Activated naive CD4-positive, alpha-beta T cell treated with anti-CD3 and anti-CD28 coated beads, Interleukin-2, amount 10 ng/mL, durations not matched to agents 7 days and 5 days (primary cell): Measurements from ENCODE around the gene NCL.
"Not testable (repeated sequence)": the region's sequence is repeated elsewhere in the genome, so short reads cannot be mapped to it uniquely, and the experiment has no call there.

ENCODE experiments used
- CTCF ChIA-PET: fragments of 350-600 bp; sonication (Branson Sonifier 250); formaldehyde crosslinking; loops from one replicate; lab custom pipeline; 2021; ENCODE audit warnings: antibody characterized with exemption; lab: Charles Lee
- DNase-seq: peaks from one replicate; pipeline ENCODE4 v3.0.0-alpha.2; 2020
- H3K27ac Mint-ChIP-seq: one replicate; pipeline ENCODE4 v1.8.0; 2021; ENCODE audit warnings: mild to moderate bottlenecking, moderate library complexity, mixed read lengths
- H3K27me3 Mint-ChIP-seq: one replicate; pipeline ENCODE4 v1.8.0; 2021; ENCODE audit warnings: mild to moderate bottlenecking, mixed read lengths
- H3K36me3 Mint-ChIP-seq: one replicate; pipeline ENCODE4 v1.8.0; 2021; ENCODE audit warnings: mixed read lengths
- H3K4me1 Mint-ChIP-seq: one replicate; pipeline ENCODE4 v1.8.0; 2021; ENCODE audit warnings: mixed read lengths
- H3K4me3 Mint-ChIP-seq: one replicate; pipeline ENCODE4 v1.8.0; 2021; ENCODE audit warnings: mild to moderate bottlenecking, moderate library complexity, mixed read lengths
- H3K9me3 Mint-ChIP-seq: one replicate; pipeline ENCODE4 v1.8.0; 2021; ENCODE audit warnings: mixed read lengths

The NCL gene

GRCh38 chr2:231433990-231434389 is 30.3 kb downstream of the NCL start:
- DNase-seq: no peak
- no peaks in the 10 kb centered on the region for H3K27me3 Mint-ChIP-seq
- peaks cover 7% of the 10 kb centered on the region for H3K4me1 Mint-ChIP-seq
- H3K36me3 Mint-ChIP-seq: no peaks in the 10 kb centered on the region
- CTCF ChIA-PET: no interaction called here
- no peak overlapping the region for H3K4me3 Mint-ChIP-seq
- no peak overlapping the region for H3K27ac Mint-ChIP-seq
- H3K9me3 Mint-ChIP-seq: peaks cover 16% of the 10 kb centered on the region

DNA sequence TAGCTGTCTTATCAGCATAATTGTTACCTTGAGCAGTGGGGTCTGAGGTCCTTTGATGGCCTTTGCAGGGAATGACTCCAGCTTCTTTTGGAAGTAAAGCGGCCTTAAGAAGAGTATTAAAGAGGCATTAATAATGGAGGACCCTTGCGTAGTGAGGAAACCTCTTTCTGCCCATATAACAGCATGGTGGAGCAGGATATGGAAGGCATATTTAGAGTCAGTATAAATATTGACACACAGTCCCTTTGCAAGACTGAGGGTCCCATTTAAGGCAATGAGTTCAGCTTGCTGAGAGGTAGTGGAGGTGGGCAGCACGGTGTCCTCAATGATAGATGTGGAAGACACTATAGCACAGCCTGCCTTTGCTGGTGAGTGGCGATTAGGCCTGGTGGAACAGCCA is 32.7 kb downstream of the NCL start:
- Mint-ChIP-seq H3K4me1 (peaks cover 7% of the 10 kb centered on the region), H3K36me3 (no peaks in the 10 kb centered on the region), H3K27ac (no peak overlapping the region), H3K9me3 (peaks cover 16% of the 10 kb centered on the region), H3K27me3 (no peaks in the 10 kb centered on the region), H3K4me3 (no peak overlapping the region)
- no peak for DNase-seq
- CTCF ChIA-PET: no interaction called here

- H3K9me3 Mint-ChIP-seq: peaks cover 16% of the 10 kb centered on the region
- H3K27ac Mint-ChIP-seq, CTCF ChIA-PET, H3K27me3 Mint-ChIP-seq, DNase-seq, H3K36me3 Mint-ChIP-seq, H3K4me3 Mint-ChIP-seq: not testable (repeated sequence)
- peaks cover 11% of the 10 kb centered on the region for H3K4me1 Mint-ChIP-seq
These were observed 33.8 kb downstream of the NCL start for GRCh38 chr2:231430437-231430836.

- Mint-ChIP-seq H3K4me3 (no peak overlapping the region), H3K36me3 (no peaks in the 10 kb centered on the region), H3K27me3 (peaks cover 10% of the 10 kb centered on the region), H3K9me3 (peaks cover 16% of the 10 kb centered on the region), H3K4me1 (peaks cover 11% of the 10 kb centered on the region), H3K27ac (no peak overlapping the region)
- no peak for DNase-seq
- CTCF ChIA-PET: interaction anchor here (0.6 to 1.5 kb wide), 2 partner anchors 22 to 55 kb away, joined by 3 read pairs; no protein-coding TSS in a partner anchor
These were observed 34.4 kb downstream of the NCL start for GRCh38 chr2:231429901-231430300.

- Mint-ChIP-seq H3K4me1 (peaks cover 10% of the 10 kb centered on the region), H3K9me3 (peaks cover 16% of the 10 kb centered on the region), H3K36me3 (no peaks in the 10 kb centered on the region), H3K4me3 (no peak overlapping the region), H3K27ac (no peak overlapping the region), H3K27me3 (peaks cover 10% of the 10 kb centered on the region)
- CTCF ChIA-PET: interaction anchor here (1.5 kb wide), 1 partner anchor 22 kb away, joined by 3 read pairs; no protein-coding TSS in a partner anchor
- DNase-seq: no peak
These were observed 35.1 kb downstream of the NCL start for GRCh38 chr2:231429152-231429551.

DNA sequence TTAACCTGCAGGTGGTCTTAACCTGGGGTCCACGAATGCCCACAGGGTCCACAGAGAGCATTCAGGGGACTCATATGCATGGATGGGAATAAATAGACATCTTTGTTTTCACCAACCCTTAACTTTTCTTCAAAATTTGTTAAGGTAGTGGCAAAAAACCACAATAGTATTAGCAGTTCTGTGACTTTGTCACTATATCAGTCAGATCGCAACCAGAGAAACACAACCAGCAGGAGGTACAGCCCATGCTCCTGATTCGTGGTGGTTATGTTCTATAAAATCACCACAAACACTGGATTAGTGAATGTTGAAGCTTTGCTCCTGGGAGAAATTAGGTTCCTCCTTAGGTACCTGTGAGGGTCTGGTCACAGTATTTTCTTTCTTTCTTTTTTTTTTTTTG is 37.2 kb downstream of the NCL start:
- Mint-ChIP-seq H3K36me3 (no peaks in the 10 kb centered on the region), H3K4me1 (peaks cover 4% of the 10 kb centered on the region), H3K9me3 (peaks cover 16% of the 10 kb centered on the region), H3K4me3 (no peak overlapping the region), H3K27me3 (peaks cover 10% of the 10 kb centered on the region), H3K27ac (no peak overlapping the region)
- DNase-seq: no peak
- CTCF ChIA-PET: interaction anchor here (1.4 kb wide), 1 partner anchor 9 kb away, joined by 3 read pairs; no protein-coding TSS in a partner anchor

- peak; percentile 38 for DNase-seq
- Mint-ChIP-seq H3K27me3 (peaks cover 17% of the 10 kb centered on the region), H3K4me3 (no peak overlapping the region), H3K27ac (peak overlapping the region; percentile 3), H3K36me3 (no peaks in the 10 kb centered on the region), H3K4me1 (peaks cover 4% of the 10 kb centered on the region), H3K9me3 (peaks cover 6% of the 10 kb centered on the region)
- CTCF ChIA-PET: interaction anchor here (1.4 kb wide), 1 partner anchor 8 kb away, joined by 3 read pairs; no protein-coding TSS in a partner anchor
These were observed 38.2 kb downstream of the NCL start for GRCh38 chr2:231425811-231426703.

DNA sequence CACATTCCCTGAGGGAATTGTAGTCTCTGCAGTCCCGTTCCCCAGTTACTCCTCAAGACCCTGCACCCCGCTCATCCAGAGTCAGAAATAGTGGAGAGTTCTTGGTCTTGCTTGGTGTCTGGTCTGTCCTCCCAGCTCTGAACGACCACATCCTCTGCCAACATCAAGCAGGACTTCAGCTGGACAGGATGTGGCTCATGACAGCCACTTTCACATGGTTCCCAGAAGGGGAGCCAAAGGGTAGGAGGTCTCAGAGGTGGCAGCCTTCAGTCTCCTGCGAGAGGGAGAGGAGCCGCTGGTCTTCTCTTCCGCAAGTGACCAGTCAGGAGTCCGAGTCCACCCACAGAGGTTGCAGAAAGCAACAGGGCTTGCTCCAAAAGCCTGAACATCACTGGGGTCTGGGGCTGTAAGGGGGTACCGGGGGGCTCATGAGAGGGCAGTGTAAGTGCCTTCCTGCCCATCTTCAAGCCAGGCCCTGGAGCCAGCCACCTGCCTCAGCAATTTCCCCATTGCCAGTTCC is 38.9 kb downstream of the NCL start:
- Mint-ChIP-seq H3K4me3 (no peak overlapping the region), H3K4me1 (peaks cover 4% of the 10 kb centered on the region)
- CTCF ChIA-PET: no interaction called here

DNA sequence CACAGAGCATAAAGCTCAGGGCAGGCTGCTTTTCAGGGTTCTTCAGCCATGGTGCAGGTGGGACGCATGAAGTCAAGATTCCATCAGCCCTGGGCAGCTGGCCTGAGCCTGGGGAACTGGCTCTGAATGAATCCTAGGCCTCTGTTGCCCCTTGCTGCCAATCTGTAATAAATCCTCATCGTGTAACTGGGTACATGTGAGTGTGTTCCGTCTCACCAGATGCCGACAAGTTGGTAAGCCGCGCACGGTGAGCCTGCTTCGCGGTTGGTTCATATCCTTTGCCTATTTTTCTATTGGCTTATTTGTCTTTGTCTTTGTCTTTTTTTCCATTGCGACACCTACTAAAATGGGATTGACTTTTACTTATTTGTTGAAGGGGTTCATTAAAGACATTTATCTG is 41.1 kb downstream of the NCL start:
- Mint-ChIP-seq H3K9me3 (no peaks in the 10 kb centered on the region), H3K27ac (no peak overlapping the region)

More for the DNA sequence above, 38.9 kb downstream of the NCL start:
- H3K36me3 Mint-ChIP-seq: no peaks in the 10 kb centered on the region
- no peak for DNase-seq
- peaks cover under 1% of the 10 kb centered on the region for H3K9me3 Mint-ChIP-seq
- H3K27ac Mint-ChIP-seq: no peak overlapping the region
- peaks cover 18% of the 10 kb centered on the region for H3K27me3 Mint-ChIP-seq

GRCh38 chr2:231422056-231422455 is 42.2 kb downstream of the NCL start:
- CTCF ChIA-PET: no interaction called here
- H3K27me3 Mint-ChIP-seq: peaks cover 26% of the 10 kb centered on the region
- no peak for DNase-seq
- H3K36me3 Mint-ChIP-seq: no peaks in the 10 kb centered on the region
- H3K4me3 Mint-ChIP-seq: no peak overlapping the region
- H3K9me3 Mint-ChIP-seq: no peaks in the 10 kb centered on the region
- H3K27ac Mint-ChIP-seq: no peak overlapping the region
- H3K4me1 Mint-ChIP-seq: peaks cover 4% of the 10 kb centered on the region

More for the DNA sequence above, 41.1 kb downstream of the NCL start:
- Mint-ChIP-seq H3K4me1 (peaks cover 4% of the 10 kb centered on the region), H3K4me3 (no peak overlapping the region), H3K27me3 (peaks cover 26% of the 10 kb centered on the region), H3K36me3 (no peaks in the 10 kb centered on the region)
- CTCF ChIA-PET: no interaction called here
- no peak for DNase-seq

DNA sequence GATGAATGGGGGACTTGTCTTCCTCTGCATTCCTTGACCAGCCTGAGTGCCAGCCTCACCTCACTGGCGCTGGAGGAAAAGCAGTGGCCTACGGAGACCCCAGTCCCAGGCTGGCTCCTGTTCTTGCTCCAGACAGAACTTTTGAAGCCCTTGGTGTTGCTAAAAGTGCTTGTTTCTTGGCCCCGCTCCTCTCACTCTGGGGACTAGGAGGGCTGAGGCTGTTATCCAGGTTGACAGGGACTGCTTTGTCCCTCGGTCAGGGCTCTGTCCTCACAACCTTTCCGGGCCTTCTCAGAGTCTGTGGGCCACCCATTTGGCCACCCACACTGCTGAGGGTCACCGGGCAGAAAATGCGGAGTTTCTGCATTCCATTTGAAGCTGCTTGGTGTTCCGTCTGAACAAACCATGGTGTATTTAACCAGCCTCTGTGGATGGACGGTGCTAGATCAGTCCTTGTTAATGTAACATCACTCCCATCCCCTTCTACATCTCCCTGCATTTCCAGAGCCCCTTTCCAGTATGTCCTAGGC is 43.2 kb downstream of the NCL start:
- DNase-seq: no peak
- no peaks in the 10 kb centered on the region for H3K9me3 Mint-ChIP-seq
- H3K27me3 Mint-ChIP-seq: peaks cover 30% of the 10 kb centered on the region
- peaks cover 2% of the 10 kb centered on the region for H3K4me1 Mint-ChIP-seq
- no peaks in the 10 kb centered on the region for H3K36me3 Mint-ChIP-seq
- no peak overlapping the region for H3K27ac Mint-ChIP-seq
- H3K4me3 Mint-ChIP-seq: no peak overlapping the region
- CTCF ChIA-PET: interaction anchor here (0.7 to 1.7 kb wide), 2 partner anchors 13 to 124 kb away, joined by 3 to 8 read pairs; no protein-coding TSS in a partner anchor

DNA sequence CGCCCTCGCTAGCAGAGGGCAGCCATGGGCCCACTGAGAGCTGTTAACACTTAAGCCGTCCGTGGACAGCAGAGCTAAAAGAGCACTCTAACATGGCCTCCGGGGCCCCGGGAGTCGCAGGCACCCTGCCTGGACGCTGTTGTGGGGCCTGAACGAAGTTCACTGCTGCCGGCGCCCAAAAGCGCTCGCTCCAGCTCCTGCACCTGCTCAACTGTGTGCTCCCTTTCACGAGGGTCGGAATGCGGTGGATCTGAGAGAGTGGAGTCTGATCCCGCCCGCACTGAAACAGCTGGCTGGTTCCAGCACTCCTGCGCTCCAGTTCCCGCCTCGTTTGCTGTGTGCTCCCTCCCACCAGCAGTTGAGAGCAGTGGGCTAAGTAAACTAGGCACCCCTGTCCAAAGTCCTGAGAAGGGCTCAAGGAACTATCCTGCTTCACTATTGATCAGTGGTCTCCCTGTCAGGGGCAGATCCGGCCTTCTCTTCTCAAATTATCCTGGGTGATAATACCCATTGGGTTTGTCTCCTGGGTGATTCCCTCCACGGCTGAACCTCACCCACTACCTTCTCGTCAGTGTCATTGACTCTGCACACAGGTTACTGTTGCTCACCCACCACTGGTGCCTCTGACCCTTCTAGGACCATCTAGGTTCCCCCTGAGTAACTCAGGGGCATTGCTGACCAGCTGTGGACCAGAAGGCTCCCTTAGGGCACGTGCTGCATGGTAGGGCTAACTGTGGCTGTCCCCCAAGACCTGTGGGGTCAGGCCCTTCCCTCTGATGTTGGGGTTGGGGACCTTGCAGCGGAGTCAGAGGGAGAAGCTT is 45.3 kb downstream of the NCL start:
- Mint-ChIP-seq H3K27me3 (peaks cover 31% of the 10 kb centered on the region), H3K36me3 (no peaks in the 10 kb centered on the region), H3K4me3 (no peak overlapping the region), H3K9me3 (no peaks in the 10 kb centered on the region), H3K4me1 (no peaks in the 10 kb centered on the region), H3K27ac (no peak overlapping the region)
- CTCF ChIA-PET: no interaction called here
- DNase-seq: no peak

- H3K36me3 Mint-ChIP-seq: peaks cover 5% of the 10 kb centered on the region
- no peak overlapping the region for H3K27ac Mint-ChIP-seq
- H3K27me3 Mint-ChIP-seq: peaks cover 63% of the 10 kb centered on the region
- CTCF ChIA-PET: interaction anchor here (1.1 kb wide), 1 partner anchor 188 kb away, joined by 5 read pairs; no protein-coding TSS in a partner anchor
- H3K4me3 Mint-ChIP-seq: no peak overlapping the region
- H3K4me1 Mint-ChIP-seq: peaks cover 9% of the 10 kb centered on the region
- peaks cover 9% of the 10 kb centered on the region for H3K9me3 Mint-ChIP-seq
- DNase-seq: peak; percentile 1
These were observed 49.3 kb downstream of the NCL start for GRCh38 chr2:231415029-231415428.
